Ovary (tissue), 3 donors: Measurements from ENCODE around the gene CDKAL1.

ENCODE experiments used
- CTCF ChIP-seq, 3 donors: fragments of 450-650 bp in 2 of 3; fragments of 200-600 bp in 1 of 3; IDR thresholded peaks; one replicate each; pipeline versions ENCODE4 v1.5.1 to v1.8.0; 2016 to 2022; ENCODE audit warnings: antibody characterized with exemption in 3 of 3, mild to moderate bottlenecking in 1 of 3
- EP300 ChIP-seq: sonication (generic); formaldehyde crosslinking; IDR thresholded peaks from one replicate; pipeline ENCODE4 v1.6.1; 2017; ENCODE audit warnings: antibody characterized with exemption
- POLR2A ChIP-seq: fragments of 450-650 bp; IDR thresholded peaks from one replicate; pipeline ENCODE4 v1.6.1; 2017; ENCODE audit warnings: antibody characterized with exemption, mild to moderate bottlenecking, moderate library complexity
- donor health status: DM: no; HTN: no; CAD: no.

GRCh38 chr6:20566109-20566508 lies 31.9 kb downstream of the CDKAL1 start:
- TF ChIP-seq POLR2A (no peak), CTCF (IDR thresholded peaks at IDR 0.05) (no peak), EP300 (no peak)
